Activated CD8-positive, alpha-beta memory T cell treated with anti-CD3 and anti-CD28 coated beads, Interleukin-2, amount 50 U/mL, for 24 hours (primary cell): ENCODE results near the gene TCAF1.

Experiments used
- DNase-seq: peaks from one replicate; pipeline ENCODE4 v3.0.0-alpha.2; 2020; ENCODE audit errors: extremely low read depth

Gene TCAF1, protein sequence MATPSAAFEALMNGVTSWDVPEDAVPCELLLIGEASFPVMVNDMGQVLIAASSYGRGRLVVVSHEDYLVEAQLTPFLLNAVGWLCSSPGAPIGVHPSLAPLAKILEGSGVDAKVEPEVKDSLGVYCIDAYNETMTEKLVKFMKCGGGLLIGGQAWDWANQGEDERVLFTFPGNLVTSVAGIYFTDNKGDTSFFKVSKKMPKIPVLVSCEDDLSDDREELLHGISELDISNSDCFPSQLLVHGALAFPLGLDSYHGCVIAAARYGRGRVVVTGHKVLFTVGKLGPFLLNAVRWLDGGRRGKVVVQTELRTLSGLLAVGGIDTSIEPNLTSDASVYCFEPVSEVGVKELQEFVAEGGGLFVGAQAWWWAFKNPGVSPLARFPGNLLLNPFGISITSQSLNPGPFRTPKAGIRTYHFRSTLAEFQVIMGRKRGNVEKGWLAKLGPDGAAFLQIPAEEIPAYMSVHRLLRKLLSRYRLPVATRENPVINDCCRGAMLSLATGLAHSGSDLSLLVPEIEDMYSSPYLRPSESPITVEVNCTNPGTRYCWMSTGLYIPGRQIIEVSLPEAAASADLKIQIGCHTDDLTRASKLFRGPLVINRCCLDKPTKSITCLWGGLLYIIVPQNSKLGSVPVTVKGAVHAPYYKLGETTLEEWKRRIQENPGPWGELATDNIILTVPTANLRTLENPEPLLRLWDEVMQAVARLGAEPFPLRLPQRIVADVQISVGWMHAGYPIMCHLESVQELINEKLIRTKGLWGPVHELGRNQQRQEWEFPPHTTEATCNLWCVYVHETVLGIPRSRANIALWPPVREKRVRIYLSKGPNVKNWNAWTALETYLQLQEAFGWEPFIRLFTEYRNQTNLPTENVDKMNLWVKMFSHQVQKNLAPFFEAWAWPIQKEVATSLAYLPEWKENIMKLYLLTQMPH

GRCh38 chr7:143901668-143902331 is at the start of gene TCAF1:
Gene TCAF1 (minus strand): TSS chr7:143902176. CDS start chr7:143876608, 25,568 bp downstream.
- DNase-seq, result peak; percentile 77

- DNase-seq, result no peak
Observed at GRCh38 chr7:143948733-143949132, 46.8 kb upstream of the TCAF1 start.

- DNase-seq, result no peak
Observed at GRCh38 chr7:143947111-143947510, 45.1 kb upstream of the TCAF1 start.

DNA sequence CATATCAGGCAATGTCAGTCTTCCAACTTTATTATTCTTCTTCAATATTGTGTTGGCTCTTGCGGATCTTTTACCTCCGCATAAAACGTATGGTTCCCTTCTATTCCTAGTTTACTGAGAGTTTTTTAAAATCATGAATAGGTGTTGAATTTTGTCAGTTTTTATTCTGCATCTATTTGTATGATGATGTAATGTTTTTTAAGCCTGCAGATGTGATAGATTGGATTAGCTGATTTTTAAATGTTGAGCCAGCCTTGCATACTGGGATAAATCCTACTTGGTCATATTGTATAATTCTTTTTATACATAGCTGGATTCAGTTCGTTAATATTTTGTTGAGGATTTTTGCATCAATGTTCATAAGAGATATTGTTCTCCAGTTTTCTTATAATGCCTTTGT is 43.4 kb upstream of the TCAF1 start:
- no peak for DNase-seq

GRCh38 chr7:143938379-143939243 is 36.6 kb upstream of the TCAF1 start:
- DNase-seq, result no peak

GRCh38 chr7:143936087-143937009 is 34.4 kb upstream of the TCAF1 start:
- no peak for DNase-seq

DNA sequence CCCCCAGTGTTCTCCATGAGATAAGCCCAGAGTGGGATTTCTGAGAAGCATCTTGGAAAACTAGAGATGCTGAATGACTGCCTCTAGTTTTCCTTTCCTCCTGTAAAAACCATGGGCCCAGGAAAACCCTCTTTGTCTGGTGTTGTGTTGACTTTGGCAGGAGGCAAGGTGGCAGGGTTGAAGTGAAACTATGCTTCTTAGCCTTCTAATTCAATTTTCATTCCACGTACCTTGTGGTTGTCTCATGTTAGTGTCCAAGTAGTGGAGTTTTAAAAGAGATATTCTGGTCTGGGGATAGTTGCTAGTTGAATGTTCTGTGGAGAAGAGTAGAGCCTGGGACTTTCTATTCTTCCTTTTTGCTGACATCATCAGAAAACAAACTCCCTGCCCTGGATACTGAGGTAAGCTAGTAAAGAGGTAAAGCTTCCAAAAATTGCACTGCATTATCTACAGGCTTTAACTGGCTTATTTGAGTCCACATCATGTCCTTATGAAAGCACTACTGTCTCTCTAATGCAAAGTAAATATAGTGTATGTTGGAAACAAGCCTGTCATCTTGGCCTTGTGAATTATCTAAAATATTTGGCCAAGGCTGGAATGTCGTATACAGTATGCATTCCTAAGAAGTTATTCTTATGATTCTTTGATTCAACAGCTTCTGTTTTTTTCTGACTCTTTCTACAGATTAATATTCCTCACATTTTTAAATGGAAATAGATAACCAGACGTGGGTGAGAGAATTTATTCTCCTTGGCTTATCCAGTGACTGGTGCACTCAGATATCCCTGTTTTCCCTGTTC is 32.8 kb upstream of the TCAF1 start, which contains the start of gene OR2F2:
Gene OR2F2, plus strand, starts transcription at position 708 of the 800 bp plus-strand sequence. Its CDS starts 0 bp downstream, at position 708.
- no peak for DNase-seq

DNA sequence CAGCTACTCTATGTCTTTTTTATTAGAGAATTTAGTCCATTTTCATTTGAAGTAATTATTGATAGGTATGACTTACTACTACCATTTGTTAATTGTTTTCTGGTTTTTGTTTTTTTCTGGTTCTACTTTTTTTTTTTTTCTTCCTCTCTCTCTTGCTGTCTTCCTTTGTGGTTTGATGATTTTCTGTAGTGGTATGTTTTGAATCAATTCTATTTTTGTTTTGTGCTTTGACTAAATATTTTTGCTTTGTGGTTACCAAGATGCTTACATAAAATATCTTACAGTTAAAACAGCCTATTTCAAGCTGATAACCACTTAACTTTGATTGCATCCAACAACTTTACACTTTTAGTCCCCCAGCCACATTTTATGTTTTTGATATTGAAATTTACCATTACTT is 29.8 kb upstream of the TCAF1 start:
- DNase-seq, result no peak

DNA sequence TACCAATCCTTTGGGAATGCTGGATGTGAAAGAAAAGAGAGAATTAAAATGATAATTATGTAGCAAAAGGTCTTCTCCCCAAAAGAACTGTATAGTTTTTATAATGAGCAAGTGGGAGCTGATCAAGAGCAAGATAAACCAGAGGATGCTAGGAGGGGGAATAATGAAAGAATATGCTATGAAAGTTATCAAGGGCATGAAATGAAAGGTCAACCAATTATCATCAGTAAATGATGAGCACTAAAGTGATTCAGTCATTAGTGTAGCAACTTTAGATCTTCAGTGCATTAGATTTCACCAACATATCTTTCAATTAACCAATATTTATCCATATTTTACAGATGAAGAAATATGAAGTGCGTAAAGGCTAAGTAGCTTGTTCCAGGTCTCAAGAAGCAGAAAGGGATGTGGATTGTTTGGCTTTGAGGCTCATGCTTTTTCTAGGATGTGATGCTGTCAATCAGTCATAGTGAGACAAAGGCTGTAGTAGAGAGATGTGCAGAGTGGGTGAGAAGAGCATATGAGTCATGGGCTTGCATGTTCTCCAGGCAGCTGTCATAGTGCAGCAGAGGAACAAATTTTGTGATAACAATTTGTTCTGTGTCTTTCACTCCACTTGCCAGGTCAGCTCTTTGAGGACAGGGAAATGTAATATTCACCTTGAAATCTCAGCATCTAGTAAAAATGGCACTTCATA is 27.4 kb upstream of the TCAF1 start:
- no peak for DNase-seq

DNA sequence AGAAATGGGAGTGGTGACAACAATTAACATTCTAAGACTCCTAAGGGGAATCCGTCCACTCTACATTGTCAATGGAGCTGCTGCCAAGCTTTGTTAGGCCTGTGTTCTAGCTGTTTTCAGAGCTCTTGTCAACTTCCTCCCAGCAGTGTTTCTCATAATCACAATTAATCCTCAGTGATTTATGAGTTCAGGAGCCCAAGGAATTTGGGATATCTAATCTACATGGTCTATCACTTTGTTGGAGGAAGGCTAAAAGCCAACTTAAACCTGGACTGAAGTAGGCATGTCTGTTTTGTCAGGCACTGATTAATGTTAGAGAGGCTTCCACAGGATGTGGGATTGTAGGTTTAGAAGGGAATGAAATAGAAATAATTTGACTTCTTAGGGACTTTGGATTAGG is 22.9 kb upstream of the TCAF1 start:
- no peak for DNase-seq

DNA sequence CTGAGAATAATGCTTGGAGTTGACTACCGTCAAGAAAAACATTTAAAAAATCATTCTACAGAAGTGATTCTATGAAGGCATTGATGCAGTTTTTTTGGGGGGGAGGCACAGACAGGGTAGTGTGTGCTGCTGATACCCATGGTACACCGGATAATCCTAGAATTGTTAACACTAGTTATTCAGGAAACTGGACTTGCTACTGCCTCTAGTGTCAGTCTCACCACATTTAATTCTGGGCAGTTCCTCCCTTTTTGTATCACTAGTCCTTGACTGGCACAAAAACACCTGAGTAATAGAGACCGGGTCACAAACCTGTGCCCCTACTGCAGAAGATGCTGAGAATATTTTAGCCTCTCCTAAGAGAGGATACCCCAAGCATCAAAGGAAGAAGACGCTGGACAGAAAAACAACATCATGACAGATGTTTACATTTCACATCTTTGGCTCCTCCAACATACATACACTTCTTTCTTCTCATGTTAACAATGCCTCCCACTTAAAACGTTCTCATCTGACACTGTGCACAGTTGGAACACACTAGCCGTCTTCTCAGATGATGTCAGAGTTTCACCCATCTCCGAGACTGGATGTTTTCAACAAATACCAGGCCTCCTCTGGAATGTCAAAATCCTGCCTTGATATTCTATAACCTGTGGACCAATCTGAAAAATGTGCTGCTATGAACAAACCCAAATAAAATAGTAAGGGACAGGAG is 13.1 kb upstream of the TCAF1 start:
- DNase-seq, result no peak

DNA sequence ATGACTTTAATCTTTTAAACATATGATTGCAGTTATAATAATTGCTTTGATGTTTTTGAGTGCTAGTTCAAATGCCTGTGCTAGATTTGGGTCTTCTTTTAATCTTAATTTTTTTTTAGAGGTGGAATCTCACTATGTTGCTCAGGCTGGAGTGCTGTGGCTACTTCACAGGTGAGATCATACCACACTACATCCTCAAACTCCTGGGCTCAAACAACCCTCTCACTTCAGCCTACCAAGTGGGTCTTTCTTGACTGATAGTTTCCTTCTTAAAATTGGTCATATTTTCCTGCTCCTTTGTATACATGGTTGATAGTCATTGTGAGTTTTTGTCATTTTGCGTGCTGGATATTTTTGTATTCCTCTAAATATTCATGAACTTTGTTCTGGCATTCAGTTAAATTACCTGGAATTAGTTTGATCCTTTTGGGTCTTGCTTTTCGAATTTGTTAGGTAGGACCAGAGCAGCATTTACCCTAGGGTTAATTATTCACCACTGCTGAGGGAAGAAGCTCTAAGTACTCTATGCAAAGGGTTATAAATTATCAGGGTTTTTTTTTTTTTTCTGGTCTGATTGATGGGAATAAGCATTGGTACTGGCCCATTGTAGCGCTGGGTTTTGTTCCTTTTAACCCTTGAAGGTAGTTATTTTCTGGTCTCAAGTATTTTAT is 12.1 kb upstream of the TCAF1 start:
- no peak for DNase-seq

DNA sequence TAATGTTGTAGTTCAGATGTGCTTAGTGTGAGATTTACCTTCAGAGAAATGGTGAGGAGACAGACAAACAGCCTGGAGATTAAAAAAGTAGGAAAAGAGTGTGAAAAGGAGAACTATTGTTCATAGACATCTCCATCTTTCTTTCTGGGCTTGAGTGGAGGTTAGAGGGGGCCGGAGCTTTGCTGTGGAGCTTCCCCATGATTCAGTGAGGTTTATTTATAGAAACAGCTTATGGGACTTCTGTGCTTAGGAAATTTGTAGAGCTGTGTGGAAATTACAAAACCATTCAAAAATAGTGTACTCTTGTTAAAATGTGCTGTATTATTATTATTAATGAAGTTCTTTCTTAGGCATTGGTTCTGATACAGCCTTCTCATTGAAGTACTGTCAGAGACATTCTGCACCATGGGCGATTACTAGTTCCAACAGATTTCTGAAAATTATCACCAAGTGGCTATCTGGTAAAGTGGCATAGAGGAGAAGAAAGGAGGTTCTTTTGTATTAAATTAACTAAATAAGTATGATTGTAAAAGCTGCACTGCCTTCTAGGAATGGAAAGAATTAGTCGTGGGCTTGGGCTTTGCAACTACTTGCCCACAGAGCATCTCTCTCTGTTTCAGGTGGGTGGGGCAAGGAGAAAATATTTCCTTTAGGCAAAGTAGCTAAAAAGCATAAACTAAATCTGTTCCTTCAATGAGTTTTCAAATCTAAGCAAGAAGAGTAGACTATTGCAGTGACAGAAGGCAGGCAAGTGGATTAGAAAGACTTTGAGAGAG is 8.7 kb upstream of the TCAF1 start:
- no peak for DNase-seq

DNA sequence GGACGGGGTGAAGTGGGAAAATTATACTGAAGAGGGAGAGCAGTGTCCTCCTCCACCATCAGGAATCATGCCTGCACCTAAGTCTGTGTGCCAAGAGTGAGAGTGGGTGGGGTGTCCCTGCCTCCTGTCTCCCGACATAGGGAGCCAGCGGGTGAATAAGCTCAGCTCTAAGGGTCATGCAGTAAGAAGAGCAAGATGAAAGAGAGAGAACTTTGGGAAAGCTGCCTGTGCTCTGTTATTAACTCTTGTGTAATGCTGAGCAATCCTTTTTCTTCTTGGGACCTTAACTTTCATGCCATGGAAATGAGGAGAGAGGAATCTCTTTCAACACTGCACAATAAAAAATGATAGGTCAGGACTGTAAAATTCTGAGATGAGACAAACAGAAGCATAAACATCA is 7.9 kb upstream of the TCAF1 start:
- DNase-seq, result no peak

GRCh38 chr7:143908120-143908519 is 6.1 kb upstream of the TCAF1 start:
- no peak for DNase-seq

DNA sequence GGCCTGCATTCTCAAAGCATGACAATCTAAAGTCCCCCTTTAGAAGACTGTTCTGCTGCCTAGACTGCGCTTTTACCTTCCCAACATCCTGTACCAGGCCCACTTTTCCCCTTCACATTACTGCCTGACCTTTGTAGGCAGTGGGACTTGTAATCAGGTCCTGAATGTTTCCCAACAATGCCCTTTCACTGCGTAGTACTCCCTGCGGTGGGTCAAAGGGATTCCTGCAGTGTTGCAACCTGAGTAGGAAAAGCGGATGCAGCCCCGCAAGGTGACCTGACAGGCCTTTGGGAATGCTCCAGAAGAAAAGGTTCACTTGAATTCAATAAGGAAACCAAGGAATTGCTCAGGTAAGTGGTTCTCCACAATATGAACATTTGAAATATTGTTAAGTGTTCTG is 4.9 kb upstream of the TCAF1 start:
- no peak for DNase-seq

DNA sequence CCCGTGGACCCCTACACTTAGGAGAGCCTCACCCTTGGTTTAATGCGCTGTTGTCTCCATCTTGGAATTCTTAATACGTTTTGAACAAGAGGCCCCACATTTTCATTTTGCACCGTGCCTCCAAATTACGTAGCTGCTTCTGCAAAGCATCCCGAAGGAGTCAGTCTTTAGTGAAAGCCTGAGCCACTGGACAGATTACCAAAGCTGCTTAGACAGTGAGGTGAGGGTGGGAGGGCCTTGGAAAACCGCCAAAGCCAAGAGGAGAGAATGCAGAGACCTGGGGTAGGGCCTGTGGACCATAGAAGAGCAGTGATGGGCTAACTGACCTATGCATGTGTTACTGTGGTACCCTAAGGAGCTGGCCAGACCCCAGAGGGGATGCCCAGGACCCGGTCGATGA is 4.2 kb upstream of the TCAF1 start:
- DNase-seq, result no peak
